Activated CD4-positive, alpha-beta T cell treated with anti-CD3 and anti-CD28 coated beads, Interleukin-2, amount 10 ng/mL, durations not matched to agents 24 days and 14 days (primary cell): ENCODE data around the gene SCG3. TPM values are rescaled to one million over a fixed set of nuclear protein-coding genes. Genes with fewer than 3 reads are reported as not detected.
"Not testable (repeated sequence)": the region's sequence is repeated elsewhere in the genome, so short reads cannot be mapped to it uniquely, and the experiment has no call there.

Experiments used
- DNase-seq: peaks from one replicate; pipeline ENCODE4 v3.0.0; 2022
- H3K27ac Mint-ChIP-seq: one replicate; pipeline ENCODE4 v1.8.0; 2022; ENCODE audit warnings: mild to moderate bottlenecking, mixed read lengths
- H3K27me3 Mint-ChIP-seq: one replicate; pipeline ENCODE4 v1.8.0; 2022; ENCODE audit warnings: mixed read lengths
- H3K36me3 Mint-ChIP-seq: one replicate; pipeline ENCODE4 v1.8.0; 2022; ENCODE audit warnings: low read depth, mild to moderate bottlenecking, mixed read lengths
- H3K4me1 Mint-ChIP-seq: one replicate; pipeline ENCODE4 v1.8.0; 2021; ENCODE audit warnings: mixed read lengths
- H3K4me3 Mint-ChIP-seq: one replicate; pipeline ENCODE4 v1.8.0; 2022; ENCODE audit warnings: mild to moderate bottlenecking, moderate library complexity, mixed read lengths
- H3K9me3 Mint-ChIP-seq: one replicate; pipeline ENCODE4 v1.8.0; 2021; ENCODE audit warnings: mixed read lengths
- intact Hi-C: fragments of 100-400 bp; cut with micrococcal nuclease; formaldehyde crosslinking; loops from one replicate; pipeline ENCODE4 v1.15.1; 2023
- total RNA-seq: library from RNA; stranded (reverse); gene quantifications from 2 replicates; pipeline ENCODE4 v1.2.3, GENCODE V29; 2022

The SCG3 gene
- not detected in 2 replicates for total RNA-seq

- peaks cover 41% of the 10 kb centered on the region for H3K27me3 Mint-ChIP-seq
- intact Hi-C loops = loop anchor here (1.0 kb wide), 1 partner anchor 51 kb away; no protein-coding TSS in a partner anchor
- H3K36me3 Mint-ChIP-seq = no peaks in the 10 kb centered on the region
- H3K4me3 Mint-ChIP-seq = peak within 1 kb of the TSS; percentile 9
- peaks cover 5% of the 10 kb centered on the region for H3K9me3 Mint-ChIP-seq
- H3K4me1 Mint-ChIP-seq = peaks cover 7% of the 10 kb centered on the region
- peak; percentile 92 for DNase-seq
- H3K27ac Mint-ChIP-seq = no peak within 1 kb of the TSS
Observed at GRCh38 chr15:51681303-51681963, at the start of gene SCG3. Gene SCG3 (plus strand): TSS chr15:51681503. CDS start chr15:51681756, 253 bp downstream.

GRCh38 chr15:51634591-51635198, 46.6 kb upstream of the SCG3 start:
- Mint-ChIP-seq H3K9me3 (peaks cover 3% of the 10 kb centered on the region), H3K36me3 (no peaks in the 10 kb centered on the region), H3K4me3 (no peak overlapping the region), H3K27me3 (peaks cover 4% of the 10 kb centered on the region), H3K27ac (no peak overlapping the region), H3K4me1 (peaks cover 6% of the 10 kb centered on the region)
- intact Hi-C loops = no loop called here
- no peak for DNase-seq

DNA sequence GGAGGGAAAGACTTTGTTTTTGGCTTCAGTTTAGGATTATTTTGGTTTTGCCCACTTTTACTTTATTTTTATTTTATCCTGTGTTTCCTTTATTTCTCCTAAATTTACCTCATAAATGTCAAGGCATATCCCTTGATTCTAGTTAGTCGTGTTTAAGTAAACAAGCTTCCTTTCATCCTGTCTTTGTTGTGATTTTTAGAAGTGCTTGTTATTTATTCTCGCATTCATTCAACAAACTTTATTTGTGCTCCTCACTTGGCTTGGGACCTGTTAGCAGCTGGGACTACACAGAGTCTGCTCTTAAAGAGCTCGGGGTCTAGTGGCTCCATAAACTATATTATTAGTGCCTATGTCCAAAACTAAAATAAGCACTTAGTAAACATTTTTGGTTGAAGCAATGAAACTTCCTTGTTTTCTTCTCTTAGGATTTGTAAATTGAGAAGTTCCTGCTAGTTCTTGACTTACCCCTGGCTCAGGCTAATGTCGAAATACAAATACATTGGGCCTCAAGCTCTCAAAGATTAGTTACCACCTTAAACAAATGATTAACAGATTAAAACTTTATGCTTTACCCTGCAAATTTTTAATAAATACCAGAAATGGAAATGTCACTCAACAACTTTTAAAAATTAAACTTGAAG, 39.7 kb upstream of the SCG3 start:
- H3K27me3 Mint-ChIP-seq = peaks cover 12% of the 10 kb centered on the region
- peaks cover 3% of the 10 kb centered on the region for H3K9me3 Mint-ChIP-seq
- H3K36me3 Mint-ChIP-seq = no peaks in the 10 kb centered on the region
- no peak overlapping the region for H3K27ac Mint-ChIP-seq
- H3K4me1 Mint-ChIP-seq = no peaks in the 10 kb centered on the region
- intact Hi-C loops = no loop called here
- no peak for DNase-seq
- H3K4me3 Mint-ChIP-seq = no peak overlapping the region

DNA sequence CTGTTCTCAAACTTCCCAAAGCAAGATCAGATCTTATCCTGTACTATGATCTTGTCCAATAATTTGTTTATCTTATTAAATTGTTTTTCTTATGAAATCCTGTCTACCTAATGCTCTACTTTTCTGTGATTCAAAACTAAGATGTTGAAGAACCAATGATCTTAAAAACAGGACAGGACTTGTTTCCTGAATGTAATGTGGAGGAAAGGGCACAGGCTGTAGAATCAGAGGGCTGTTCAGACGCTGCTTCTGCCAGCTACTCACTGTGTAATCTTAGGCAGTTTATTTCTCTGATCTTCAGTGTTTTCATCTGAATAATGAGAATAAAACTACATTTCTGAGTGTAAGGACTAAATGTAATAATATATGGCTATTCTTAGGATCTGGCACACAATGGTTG, 38.6 kb upstream of the SCG3 start:
- H3K36me3 Mint-ChIP-seq = no peaks in the 10 kb centered on the region
- H3K4me3 Mint-ChIP-seq = no peak overlapping the region
- H3K27me3 Mint-ChIP-seq = peaks cover 12% of the 10 kb centered on the region
- H3K27ac Mint-ChIP-seq = no peak overlapping the region
- peaks cover 3% of the 10 kb centered on the region for H3K9me3 Mint-ChIP-seq
- intact Hi-C loops = no loop called here
- no peaks in the 10 kb centered on the region for H3K4me1 Mint-ChIP-seq
- no peak for DNase-seq

GRCh38 chr15:51647128-51647562, 34.2 kb upstream of the SCG3 start:
- H3K27me3 Mint-ChIP-seq = peaks cover 17% of the 10 kb centered on the region
- H3K4me1 Mint-ChIP-seq = peaks cover 2% of the 10 kb centered on the region
- H3K4me3 Mint-ChIP-seq = no peak overlapping the region
- intact Hi-C loops = no loop called here
- DNase-seq = no peak
- H3K27ac Mint-ChIP-seq = no peak overlapping the region
- H3K9me3 Mint-ChIP-seq = no peaks in the 10 kb centered on the region
- H3K36me3 Mint-ChIP-seq = no peaks in the 10 kb centered on the region

- H3K4me3 Mint-ChIP-seq, intact Hi-C loops, H3K36me3 Mint-ChIP-seq, H3K4me1 Mint-ChIP-seq, DNase-seq, H3K27ac Mint-ChIP-seq, H3K9me3 Mint-ChIP-seq: not testable (repeated sequence)
- peaks cover 17% of the 10 kb centered on the region for H3K27me3 Mint-ChIP-seq
Observed at GRCh38 chr15:51648101-51648500, 33.2 kb upstream of the SCG3 start.

DNA sequence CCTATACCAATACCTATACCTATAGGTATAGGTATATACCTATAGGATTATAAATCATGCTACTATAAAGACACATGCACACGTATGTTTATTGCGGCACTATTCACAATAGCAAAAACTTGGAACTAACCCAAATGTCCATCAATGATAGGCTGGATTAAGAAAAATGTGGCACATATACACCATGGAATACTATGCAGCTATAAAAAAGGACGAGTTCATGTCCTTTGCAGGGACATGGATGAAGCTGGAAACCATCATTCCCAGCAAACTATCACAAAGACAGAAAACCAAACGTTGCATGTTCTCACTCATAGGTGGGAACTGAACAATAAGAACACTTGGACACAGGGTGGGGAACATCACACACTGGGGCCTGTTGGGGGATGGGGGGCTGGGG, 32.7 kb upstream of the SCG3 start:
- H3K36me3 Mint-ChIP-seq, H3K4me3 Mint-ChIP-seq, DNase-seq, intact Hi-C loops, H3K27ac Mint-ChIP-seq, H3K9me3 Mint-ChIP-seq, H3K4me1 Mint-ChIP-seq: not testable (repeated sequence)
- peaks cover 17% of the 10 kb centered on the region for H3K27me3 Mint-ChIP-seq

DNA sequence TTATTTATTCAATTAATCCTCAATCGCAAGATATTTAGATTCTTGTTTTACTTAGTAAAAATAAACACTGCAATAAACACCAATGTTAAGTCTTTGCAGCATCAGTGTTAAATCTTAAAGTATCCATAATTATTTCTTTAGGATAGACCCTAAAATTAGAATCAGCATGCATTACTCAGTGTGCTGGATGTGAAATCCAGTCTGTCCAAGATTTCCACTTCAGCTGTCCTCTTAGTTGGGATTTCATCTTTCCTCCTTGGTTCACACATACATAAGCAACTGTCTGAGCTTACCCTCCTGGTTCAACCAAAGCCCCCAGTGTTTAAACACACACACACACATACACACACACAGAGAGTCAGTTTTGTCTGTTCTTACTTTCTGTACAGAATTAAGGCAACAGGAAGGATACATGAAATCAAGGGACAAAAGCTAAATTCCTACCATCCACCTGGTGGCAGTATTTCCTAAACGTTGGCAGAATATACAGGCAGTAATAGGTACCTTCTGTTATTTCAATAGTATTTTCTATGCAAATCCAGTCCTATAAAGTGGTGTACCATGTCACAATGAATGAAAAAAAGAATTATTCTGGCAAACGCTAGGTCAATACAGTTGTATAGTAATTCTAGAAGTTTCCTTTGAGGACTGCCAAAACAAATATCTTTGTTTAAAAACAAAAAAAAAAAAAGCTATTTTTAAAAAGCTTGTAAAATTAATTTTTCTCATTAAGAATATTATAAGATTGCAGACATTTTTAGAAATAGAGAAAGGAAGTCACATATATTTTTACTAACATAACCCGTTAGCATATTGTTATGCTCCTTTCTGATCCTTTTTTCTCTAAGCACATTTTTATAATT, 31.4 kb upstream of the SCG3 start:
- no peaks in the 10 kb centered on the region for H3K9me3 Mint-ChIP-seq
- H3K4me3 Mint-ChIP-seq = no peak overlapping the region
- H3K27ac Mint-ChIP-seq = no peak overlapping the region
- peaks cover 2% of the 10 kb centered on the region for H3K4me1 Mint-ChIP-seq
- peak; percentile 87 for DNase-seq
- H3K36me3 Mint-ChIP-seq = no peaks in the 10 kb centered on the region
- intact Hi-C loops = loop anchor here (1.0 kb wide), 1 partner anchor 127 kb away; no protein-coding TSS in a partner anchor
- peaks cover 12% of the 10 kb centered on the region for H3K27me3 Mint-ChIP-seq

DNA sequence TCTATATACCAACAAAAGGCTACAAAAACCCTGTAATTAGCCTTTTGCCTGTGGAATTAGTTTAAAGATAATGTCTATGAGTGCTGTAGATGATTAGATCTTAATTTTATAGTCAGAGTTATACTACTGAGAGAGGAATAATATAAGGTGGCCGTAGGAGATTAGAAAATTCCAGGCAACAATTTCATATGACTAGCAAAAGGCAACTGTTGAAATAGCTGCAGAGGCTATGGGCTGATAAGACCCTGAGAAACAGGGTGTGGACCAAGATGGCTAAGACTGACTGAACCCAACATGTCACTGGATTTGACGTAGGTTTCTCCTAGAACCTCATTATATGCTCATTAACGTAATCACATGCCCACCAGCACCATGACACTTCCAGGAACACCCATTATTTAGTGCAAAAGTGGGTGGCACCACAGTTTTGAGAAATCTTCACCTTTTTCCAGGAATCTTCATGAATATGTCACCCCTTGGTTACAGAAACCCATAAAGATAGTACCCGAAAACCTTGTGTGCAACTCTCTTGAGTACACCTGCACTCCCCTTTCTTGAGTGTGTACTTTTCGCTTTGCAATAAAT, 29.1 kb upstream of the SCG3 start:
- peaks cover 2% of the 10 kb centered on the region for H3K4me1 Mint-ChIP-seq
- no peak for DNase-seq
- H3K9me3 Mint-ChIP-seq = no peaks in the 10 kb centered on the region
- intact Hi-C loops = no loop called here
- H3K36me3 Mint-ChIP-seq = no peaks in the 10 kb centered on the region
- no peak overlapping the region for H3K4me3 Mint-ChIP-seq
- peaks cover 11% of the 10 kb centered on the region for H3K27me3 Mint-ChIP-seq
- no peak overlapping the region for H3K27ac Mint-ChIP-seq

DNA sequence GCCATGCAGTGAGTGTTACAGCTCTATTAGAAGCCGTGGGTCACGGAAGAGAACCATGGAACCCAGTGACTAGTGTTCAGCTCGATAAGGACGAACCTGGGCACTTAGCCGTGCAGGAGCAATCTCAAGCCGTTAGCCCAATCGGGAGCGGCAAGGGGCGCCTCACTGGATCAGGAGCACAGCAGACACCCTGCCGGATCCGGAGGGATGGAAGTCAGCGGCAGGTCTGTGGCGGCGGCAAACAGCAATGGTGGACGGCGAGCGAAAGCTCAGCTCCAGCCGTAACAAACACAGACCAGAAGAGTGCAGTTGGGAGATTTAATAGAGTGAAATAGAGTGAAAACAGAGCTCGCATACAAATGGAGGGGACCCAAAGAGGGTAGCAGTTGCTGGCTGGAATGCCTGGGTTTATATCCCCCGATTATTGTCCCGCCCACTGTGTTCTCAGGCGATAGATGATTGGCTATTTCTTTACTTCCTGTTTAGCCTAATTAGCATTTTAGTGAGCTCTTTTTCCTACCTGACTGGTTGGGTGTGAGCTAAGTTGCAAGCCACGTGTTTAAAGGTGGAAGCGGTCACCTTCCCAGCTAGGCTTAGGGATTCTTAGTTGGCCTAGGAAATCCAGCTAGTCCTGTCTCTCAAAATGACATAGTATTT, 25.8 kb upstream of the SCG3 start:
- H3K27ac Mint-ChIP-seq, H3K36me3 Mint-ChIP-seq, intact Hi-C loops, H3K4me3 Mint-ChIP-seq, H3K4me1 Mint-ChIP-seq, H3K9me3 Mint-ChIP-seq, DNase-seq: not testable (repeated sequence)
- H3K27me3 Mint-ChIP-seq = peaks cover 11% of the 10 kb centered on the region

- H3K4me1 Mint-ChIP-seq = no peaks in the 10 kb centered on the region
- intact Hi-C loops = no loop called here
- H3K9me3 Mint-ChIP-seq = no peaks in the 10 kb centered on the region
- DNase-seq = peak; percentile 9
- peaks cover 11% of the 10 kb centered on the region for H3K27me3 Mint-ChIP-seq
- no peaks in the 10 kb centered on the region for H3K36me3 Mint-ChIP-seq
- H3K4me3 Mint-ChIP-seq = no peak overlapping the region
- no peak overlapping the region for H3K27ac Mint-ChIP-seq
Observed at GRCh38 chr15:51658664-51659063, 22.6 kb upstream of the SCG3 start.

- DNase-seq = no peak
- intact Hi-C loops = no loop called here
- H3K27ac Mint-ChIP-seq = no peak overlapping the region
- H3K9me3 Mint-ChIP-seq = no peaks in the 10 kb centered on the region
- H3K36me3 Mint-ChIP-seq = no peaks in the 10 kb centered on the region
- H3K4me3 Mint-ChIP-seq = no peak overlapping the region
- peaks cover 14% of the 10 kb centered on the region for H3K27me3 Mint-ChIP-seq
- no peaks in the 10 kb centered on the region for H3K4me1 Mint-ChIP-seq
Observed at GRCh38 chr15:51661072-51661471, 20.2 kb upstream of the SCG3 start.

GRCh38 chr15:51667478-51667877, 13.8 kb upstream of the SCG3 start:
- no peaks in the 10 kb centered on the region for H3K4me1 Mint-ChIP-seq
- peaks cover 26% of the 10 kb centered on the region for H3K27me3 Mint-ChIP-seq
- no peak overlapping the region for H3K27ac Mint-ChIP-seq
- no peak for DNase-seq
- intact Hi-C loops = no loop called here
- H3K9me3 Mint-ChIP-seq = peaks cover 4% of the 10 kb centered on the region
- no peaks in the 10 kb centered on the region for H3K36me3 Mint-ChIP-seq
- H3K4me3 Mint-ChIP-seq = no peak overlapping the region
